OCI-LY7 (cell line): Measurements from ENCODE around the gene IGF2BP2. TPM values are rescaled to one million over a fixed set of nuclear protein-coding genes. Genes with fewer than 3 reads are reported as not detected.

ENCODE experiments used
- BruUV-seq: library from RNA; stranded (reverse); fragments of 400-500 nt; replicated peaks from 2 replicates; lab custom pipeline; 2021; lab: Mats Ljungman, UMichigan
- CTCF ChIA-PET: fragments of 300-600 bp; sonication (Branson Sonifier 250); formaldehyde crosslinking; loops from one replicate; lab custom pipeline; 2022; ENCODE audit warnings: antibody characterized with exemption; ENCODE audit not compliant: unreplicated experiment; lab: Charles Lee
- POLR2A ChIA-PET: fragments of 300-600 bp; sonication (Branson Sonifier 250); formaldehyde crosslinking; loops from one replicate; lab custom pipeline; 2022; ENCODE audit warnings: antibody characterized with exemption; lab: Charles Lee
- DNase-seq: peaks from one replicate; pipeline ENCODE4 v3.0.0-alpha.2; 2015; ENCODE audit warnings: low spot score
- H2AFZ ChIP-seq: fragments of 200-600 bp; sonication (generic), shearing (Covaris generic); 2 replicates; pipeline ENCODE4 v1.6.1; 2014; ENCODE audit warnings: mild to moderate bottlenecking, antibody characterized with exemption, low read length, moderate library complexity
- H3K27ac ChIP-seq: fragments of 200-600 bp; sonication (generic); 2 replicates; pipeline ENCODE4 v1.5.1; 2014; ENCODE audit warnings: mixed run types, low read depth, mild to moderate bottlenecking, moderate library complexity, low read length, inconsistent platforms; ENCODE audit not compliant: poor library complexity, severe bottlenecking
- H3K36me3 ChIP-seq: fragments of 200-600 bp; sonication (generic); 2 replicates; pipeline ENCODE4 v1.6.1; 2014; ENCODE audit warnings: mild to moderate bottlenecking, antibody characterized with exemption, low read length, moderate library complexity, mixed read lengths; ENCODE audit not compliant: insufficient read depth
- H3K4me1 ChIP-seq: fragments of 200-600 bp; sonication (generic); 2 replicates; pipeline ENCODE4 v1.5.1; 2014; ENCODE audit warnings: mild to moderate bottlenecking, low read length; ENCODE audit not compliant: insufficient read depth, poor library complexity, severe bottlenecking
- H3K4me2 ChIP-seq: fragments of 200-600 bp; sonication (generic); 2 replicates; pipeline ENCODE4 v1.6.1; 2014; ENCODE audit warnings: mild to moderate bottlenecking, low read length
- H3K4me3 ChIP-seq: fragments of 200-600 bp; sonication (generic); 2 replicates; pipeline ENCODE4 v1.5.1; 2014; ENCODE audit warnings: mild to moderate bottlenecking, low read depth, low read length; ENCODE audit not compliant: poor library complexity, severe bottlenecking
- H3K79me2 ChIP-seq: fragments of 200-600 bp; sonication (generic); 2 replicates; pipeline ENCODE4 v1.6.1; 2016; ENCODE audit warnings: low read depth, mild to moderate bottlenecking, low read length, moderate library complexity, mixed read lengths; ENCODE audit not compliant: insufficient read depth
- H3K9me2 ChIP-seq: fragments of 200-600 bp; sonication (generic); 2 replicates; pipeline ENCODE4 v1.6.1; 2016; ENCODE audit warnings: mild to moderate bottlenecking, low read length, mixed read lengths; ENCODE audit not compliant: insufficient read depth
- H3K9me3 ChIP-seq: fragments of 200-600 bp; sonication (generic); 2 replicates; pipeline ENCODE4 v1.6.1; 2014; ENCODE audit warnings: mild to moderate bottlenecking, mixed run types, low read length, mixed read lengths
- H4K20me1 ChIP-seq: fragments of 200-600 bp; sonication (generic); 2 replicates; pipeline ENCODE4 v1.6.1; 2014; ENCODE audit warnings: mild to moderate bottlenecking, antibody characterized with exemption, low read length, moderate library complexity, mixed read lengths; ENCODE audit not compliant: insufficient read depth
- CTCF ChIP-seq: fragments of 200-600 bp; sonication (generic); conservative IDR thresholded peaks from 2 replicates; pipeline ENCODE4 v1.5.1; 2014; ENCODE audit warnings: mild to moderate bottlenecking, antibody characterized with exemption, low read length, moderate library complexity, mixed read lengths
- EZH2phosphoT487 ChIP-seq: fragments of 200-600 bp; sonication (generic); IDR thresholded peaks from 2 replicates; pipeline ENCODE4 v1.6.1; 2018; ENCODE audit warnings: low read depth, borderline replicate concordance, mild to moderate bottlenecking, mixed run types, antibody characterized with exemption, low read length, moderate library complexity, mixed read lengths
- intact Hi-C: fragments of 100-400 bp; cut with micrococcal nuclease; formaldehyde crosslinking; loops from one replicate; pipeline ENCODE4 v1.10.0; 2022; ENCODE audit not compliant: unreplicated experiment
- total RNA-seq, 2 experiments: library from RNA; depleted of rRNA in 1 of 2; stranded (reverse); fragments of >200 nt in 1 of 2; shearing (Covaris generic) in 1 of 2; gene quantifications; 2 replicates each; pipeline ENCODE4 v1.2.3, GENCODE V29; 2014 to 2022

The IGF2BP2 gene
- total RNA-seq, 2 experiments from 2014 or later = not detected

- H3K4me1 ChIP-seq = no peaks in the 10 kb centered on the region
- H3K27ac ChIP-seq = no peak overlapping the region
- no peaks in the 10 kb centered on the region for H3K9me3 ChIP-seq
- intact Hi-C loops = no loop called here
- no peak overlapping the region for H3K4me3 ChIP-seq
- no peak for DNase-seq
- ChIA-PET POLR2A (interaction anchor here (0.6 to 0.9 kb wide), 2 partner anchors 34 to 398 kb away, joined by 3 read pairs; no protein-coding TSS in a partner anchor), CTCF (no interaction called here)
- no peak overlapping the region for H2AFZ ChIP-seq
- H3K4me2 ChIP-seq = no peak overlapping the region
- TF ChIP-seq EZH2phosphoT487 (no peak), CTCF (no peak)
- H3K79me2 ChIP-seq = no peaks in the 10 kb centered on the region
- H4K20me1 ChIP-seq = no peaks in the 10 kb centered on the region
- H3K9me2 ChIP-seq = no peaks in the 10 kb centered on the region
- BruUV-seq = no TSS peak
- H3K36me3 ChIP-seq = no peaks in the 10 kb centered on the region
These were observed 130.7 kb downstream of the IGF2BP2 start for GRCh38 chr3:185693985-185694653.

GRCh38 chr3:185691622-185692021 is 133.2 kb downstream of the IGF2BP2 start:
- POLR2A ChIA-PET = no interaction called here
- H3K27ac ChIP-seq = no peak overlapping the region
- H2AFZ ChIP-seq = no peak overlapping the region
- no TSS peak for BruUV-seq
- no peaks in the 10 kb centered on the region for H3K9me2 ChIP-seq
- H3K4me3 ChIP-seq = no peak overlapping the region
- no peaks in the 10 kb centered on the region for H3K36me3 ChIP-seq
- intact Hi-C loops = no loop called here
- no peaks in the 10 kb centered on the region for H4K20me1 ChIP-seq
- no peaks in the 10 kb centered on the region for H3K4me1 ChIP-seq
- CTCF ChIA-PET = no interaction called here
- no peaks in the 10 kb centered on the region for H3K79me2 ChIP-seq
- TF ChIP-seq EZH2phosphoT487 (no peak), CTCF (no peak)
- DNase-seq = no peak
- H3K9me3 ChIP-seq = no peaks in the 10 kb centered on the region
- no peak overlapping the region for H3K4me2 ChIP-seq

- no peaks in the 10 kb centered on the region for H4K20me1 ChIP-seq
- H3K79me2 ChIP-seq = no peaks in the 10 kb centered on the region
- no peaks in the 10 kb centered on the region for H3K4me1 ChIP-seq
- H3K36me3 ChIP-seq = no peaks in the 10 kb centered on the region
- no peak for TF ChIP-seq EZH2phosphoT487
- TF ChIP-seq CTCF = no peak
- no peak overlapping the region for H3K4me2 ChIP-seq
- POLR2A ChIA-PET = no interaction called here
- H3K9me3 ChIP-seq = no peaks in the 10 kb centered on the region
- no peak overlapping the region for H3K4me3 ChIP-seq
- H2AFZ ChIP-seq = no peak overlapping the region
- H3K27ac ChIP-seq = no peak overlapping the region
- intact Hi-C loops = no loop called here
- no TSS peak for BruUV-seq
- H3K9me2 ChIP-seq = no peaks in the 10 kb centered on the region
- CTCF ChIA-PET = no interaction called here
- DNase-seq = no peak
These were observed 137.5 kb downstream of the IGF2BP2 start for GRCh38 chr3:185687271-185687878.
